ENCODE results near the gene TSC22D2.
A peak's percentile ranks its signal among the peaks of the same experiment; 100 is the strongest.

The TSC22D2 gene

GRCh38 chr3:150385296-150386242 lies 22.5 kb upstream of the TSC22D2 start:
- peak; percentile 78 to 98 for DNase-seq

DNA sequence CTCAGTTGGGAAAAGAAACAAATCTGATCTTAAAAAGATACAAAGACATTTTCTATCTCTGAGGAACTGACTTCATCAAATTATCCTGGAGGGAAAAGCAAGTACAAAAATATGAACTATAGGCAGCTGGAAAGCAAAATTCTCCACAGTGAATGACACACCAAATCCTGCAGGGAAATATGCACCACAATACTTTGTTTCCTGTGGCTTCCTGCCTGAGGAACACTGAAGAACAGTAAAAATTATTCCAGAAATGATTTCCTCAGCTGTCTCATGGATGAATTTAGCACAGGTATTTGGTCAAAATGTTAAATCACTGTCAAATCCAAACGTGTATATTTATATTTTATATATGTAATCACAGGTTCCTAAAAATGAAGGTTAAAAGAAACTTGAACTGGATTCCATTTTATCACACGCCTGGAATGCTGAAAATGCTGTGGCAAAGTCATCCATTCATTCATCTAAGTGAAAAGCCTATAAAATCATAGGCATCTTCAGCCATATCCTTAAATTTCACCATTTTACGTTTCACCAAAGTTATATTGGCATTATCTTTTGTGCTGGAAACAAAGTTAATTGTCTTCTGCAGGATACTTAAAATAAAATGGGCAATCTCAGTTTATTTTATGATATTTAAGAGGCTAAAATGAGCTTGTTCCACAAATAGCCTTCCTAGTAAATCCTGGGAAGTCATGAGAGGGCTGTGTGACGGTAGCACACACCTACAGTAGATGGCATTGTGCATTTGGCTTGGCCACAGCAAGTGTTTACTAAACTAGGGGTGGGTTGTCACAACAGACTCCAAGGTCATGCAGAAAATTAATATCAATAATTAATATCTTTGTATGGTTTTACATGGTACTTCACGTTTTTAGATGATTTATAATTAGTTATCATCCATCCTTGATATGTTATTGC lies 19.3 kb upstream of the TSC22D2 start:
- no peak for DNase-seq

DNA sequence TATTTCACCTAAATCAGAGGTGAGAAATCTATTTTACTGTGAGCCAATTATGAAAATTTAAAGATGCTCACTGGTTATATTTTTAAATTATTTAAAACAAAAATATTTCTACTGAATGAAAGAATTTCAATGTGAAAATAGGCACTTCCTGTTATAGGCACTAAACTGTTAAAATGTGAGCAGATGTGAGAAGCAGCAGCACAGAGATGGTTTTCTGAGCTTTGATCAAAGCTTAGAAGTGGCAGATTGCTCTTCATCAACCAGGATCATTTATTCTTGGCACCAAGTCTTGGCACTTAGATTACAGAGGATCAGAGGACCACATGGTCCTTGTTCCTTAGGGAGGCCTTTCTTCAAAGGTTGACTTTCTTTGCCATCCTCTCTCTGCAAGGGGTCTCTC lies 18.0 kb upstream of the TSC22D2 start:
- DNase-seq = no peak

DNA sequence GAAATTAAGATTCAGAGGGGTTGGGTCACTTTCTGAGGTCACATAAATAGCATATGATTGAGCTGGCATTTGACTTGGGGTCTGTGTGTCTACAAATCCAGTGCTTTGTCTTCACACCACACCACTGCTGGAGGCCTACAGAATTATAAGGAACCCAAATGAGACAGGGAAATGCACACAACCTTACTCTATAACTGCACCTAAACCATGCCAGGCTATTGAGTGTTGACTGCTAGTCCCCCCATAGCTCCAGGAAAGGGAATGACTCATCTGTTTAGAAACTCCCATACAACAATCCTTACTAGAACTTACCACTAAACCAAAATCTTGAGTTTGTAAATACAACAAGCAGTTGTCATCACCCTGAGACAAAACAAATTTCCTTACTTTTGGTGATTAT lies 16.9 kb upstream of the TSC22D2 start:
- DNase-seq = no peak

- no peak for DNase-seq
Observed at GRCh38 chr3:150393745-150394144, 14.4 kb upstream of the TSC22D2 start.

DNA sequence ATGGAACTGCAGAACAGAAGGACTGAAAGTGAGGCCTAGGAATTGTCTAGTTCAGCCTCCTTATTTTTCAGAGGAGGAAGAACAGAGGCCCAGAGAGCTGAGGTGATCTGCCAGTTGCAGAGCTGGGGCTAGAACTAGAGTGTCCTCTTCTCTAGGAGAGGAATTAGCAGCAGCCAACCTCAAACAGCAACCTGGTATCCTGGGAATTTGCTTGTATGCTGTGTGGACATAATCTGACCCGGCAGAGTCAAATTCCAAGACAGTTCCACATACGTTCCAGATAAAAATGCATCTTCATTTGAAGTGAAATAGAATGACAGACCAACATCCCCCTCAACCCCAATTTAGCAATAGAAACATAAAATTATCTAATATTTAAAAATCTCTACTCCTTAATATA lies 13.5 kb upstream of the TSC22D2 start:
- DNase-seq = no peak

- DNase-seq = no peak
Observed at GRCh38 chr3:150396491-150396890, 11.6 kb upstream of the TSC22D2 start.

GRCh38 chr3:150396956-150397550 lies 11.0 kb upstream of the TSC22D2 start:
- no peak for DNase-seq

GRCh38 chr3:150399060-150399459 lies 9.0 kb upstream of the TSC22D2 start:
- no peak for DNase-seq

- DNase-seq = no peak
Observed at GRCh38 chr3:150401285-150401684, 6.8 kb upstream of the TSC22D2 start.

- DNase-seq = no peak
Observed at GRCh38 chr3:150402217-150402616, 5.9 kb upstream of the TSC22D2 start.

DNA sequence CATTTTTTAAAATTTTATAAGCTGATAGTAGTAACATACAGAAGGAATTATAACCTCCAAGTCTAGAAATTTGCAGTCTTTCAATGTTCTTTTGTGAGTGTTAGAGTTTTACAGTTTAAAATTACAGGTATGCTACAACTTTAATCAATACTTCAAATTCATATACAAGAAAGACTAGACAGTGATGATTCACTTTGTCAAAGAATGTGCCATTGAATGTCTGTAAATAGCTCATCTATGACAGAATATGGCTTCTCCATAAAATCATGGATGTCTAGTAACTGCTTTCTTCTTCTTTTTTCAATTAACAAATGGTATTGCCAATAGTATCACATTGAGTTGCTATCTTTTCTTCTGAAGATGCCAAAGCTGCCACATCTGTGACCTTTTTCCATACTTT lies 4.1 kb upstream of the TSC22D2 start:
- DNase-seq = no peak

GRCh38 chr3:150407051-150407807 lies 869 bp upstream of the TSC22D2 start:
- DNase-seq = peak in 1 of 2 donors; percentile 52

DNA sequence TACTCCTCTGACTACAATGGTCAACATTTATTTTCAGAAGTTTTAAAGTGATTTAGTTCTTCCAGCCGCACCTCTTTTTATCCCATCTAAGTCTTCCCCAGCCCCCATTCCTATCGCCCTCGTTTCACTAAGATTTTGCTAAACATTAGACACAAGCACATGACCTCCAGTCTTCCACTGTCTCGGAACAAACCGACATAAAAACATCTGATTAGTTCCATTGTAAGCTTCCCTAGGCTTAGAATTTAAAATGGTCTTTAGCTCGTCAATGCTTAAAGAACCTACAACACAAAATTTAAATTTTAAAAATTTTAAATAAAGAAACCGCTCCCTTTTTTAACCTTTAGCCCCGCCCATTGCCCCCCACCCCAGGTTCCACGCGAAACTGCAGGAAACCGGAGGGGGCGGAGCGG lies 284 bp upstream of the TSC22D2 start:
- no peak for DNase-seq

- no peak for DNase-seq
Observed at GRCh38 chr3:150409125-150409511, 1.0 kb downstream of the TSC22D2 start.

DNA sequence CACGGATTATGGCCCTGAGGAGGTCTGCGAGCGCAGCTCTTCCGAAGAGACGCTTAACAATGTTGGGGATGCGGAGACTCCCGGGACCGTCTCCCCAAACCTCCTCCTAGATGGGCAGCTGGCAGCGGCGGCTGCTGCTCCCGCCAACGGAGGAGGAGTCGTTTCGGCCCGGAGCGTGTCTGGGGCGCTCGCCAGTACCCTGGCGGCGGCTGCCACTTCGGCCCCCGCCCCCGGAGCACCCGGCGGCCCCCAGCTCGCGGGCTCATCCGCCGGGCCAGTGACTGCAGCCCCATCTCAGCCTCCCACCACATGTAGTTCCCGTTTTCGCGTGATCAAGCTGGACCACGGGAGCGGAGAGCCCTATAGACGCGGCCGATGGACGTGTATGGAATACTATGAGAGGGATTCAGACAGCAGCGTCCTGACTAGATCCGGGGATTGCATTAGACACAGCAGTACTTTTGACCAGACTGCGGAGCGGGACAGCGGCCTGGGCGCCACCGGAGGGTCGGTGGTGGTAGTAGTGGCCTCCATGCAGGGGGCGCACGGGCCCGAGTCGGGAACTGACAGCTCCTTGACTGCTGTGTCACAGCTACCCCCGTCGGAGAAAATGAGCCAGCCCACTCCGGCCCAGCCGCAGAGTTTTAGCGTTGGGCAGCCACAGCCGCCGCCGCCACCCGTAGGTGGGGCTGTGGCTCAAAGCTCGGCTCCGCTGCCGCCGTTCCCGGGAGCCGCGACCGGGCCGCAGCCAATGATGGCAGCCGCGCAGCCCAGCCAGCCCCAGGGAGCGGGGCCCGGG lies 1.6 kb downstream of the TSC22D2 start:
- peak; percentile 75 to 82 for DNase-seq

- peak in 1 of 2 donors; percentile 19 for DNase-seq
Observed at GRCh38 chr3:150410311-150411105, 2.4 kb downstream of the TSC22D2 start.

DNA sequence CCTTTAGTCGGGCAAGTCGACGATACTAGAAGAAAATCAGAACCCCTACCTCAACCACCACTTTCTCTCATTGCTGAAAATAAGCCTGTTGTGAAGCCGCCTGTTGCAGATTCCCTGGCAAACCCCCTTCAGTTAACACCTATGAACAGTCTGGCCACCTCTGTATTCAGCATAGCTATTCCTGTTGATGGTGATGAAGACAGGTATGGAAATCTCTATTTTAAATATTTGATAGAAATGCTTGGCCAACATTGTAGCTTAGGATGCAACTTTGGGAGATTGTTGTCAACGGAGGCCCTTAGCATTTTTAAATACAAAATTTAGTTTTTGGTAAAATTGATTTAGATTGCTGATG lies 3.0 kb downstream of the TSC22D2 start:
- no peak for DNase-seq

- peak in 1 of 2 donors; percentile 19 for DNase-seq
Observed at GRCh38 chr3:150411546-150411945, 3.4 kb downstream of the TSC22D2 start.

- DNase-seq = peak; percentile 43 to 63
Observed at GRCh38 chr3:150411976-150412375, 3.9 kb downstream of the TSC22D2 start.
